ENCODE results near the gene STOX2. TPM values are rescaled to one million over a fixed set of nuclear protein-coding genes. Genes with fewer than 3 reads are reported as not detected.

STOX2 gene
- total and polyA plus RNA-seq, 2 of the 8 experiments (the other 6 are each of a cell fraction or from before 2014, with no cell fraction given), result 5.5 to 20.0 TPM

DNA sequence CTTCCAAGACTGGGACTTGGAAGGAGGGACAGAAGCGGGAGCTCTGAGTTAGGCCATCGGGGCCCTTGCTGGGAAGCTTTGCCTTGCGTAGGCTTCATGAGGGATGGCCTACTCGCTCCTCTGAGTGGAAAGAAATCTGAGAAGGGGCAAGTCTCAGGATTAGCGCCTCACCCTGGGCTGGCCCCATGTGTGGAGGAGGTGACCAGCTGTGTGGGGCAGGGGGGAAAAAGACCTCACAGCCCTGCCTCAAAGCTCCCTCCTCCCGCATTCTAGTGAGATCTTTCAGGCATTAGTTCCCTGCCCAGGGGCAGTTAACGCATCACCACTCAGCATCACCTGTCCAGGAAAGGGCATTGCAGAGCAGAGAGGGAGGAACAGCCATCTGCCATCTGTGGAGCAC lies 156.5 kb downstream of the STOX2 start:
- H2BK12ac ChIP-seq (ENCODE audit: low read depth, low read length), result no peak overlapping the region
- TF ChIP-seq, protein P1, sequence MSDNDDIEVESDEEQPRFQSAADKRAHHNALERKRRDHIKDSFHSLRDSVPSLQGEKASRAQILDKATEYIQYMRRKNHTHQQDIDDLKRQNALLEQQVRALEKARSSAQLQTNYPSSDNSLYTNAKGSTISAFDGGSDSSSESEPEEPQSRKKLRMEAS (IDR thresholded peaks at IDR 0.05), result no peak
- no peak for TF ChIP-seq USF2 (IDR thresholded peaks at IDR 0.05; ENCODE audit: low read length)
- TF ChIP-seq CTCF (IDR thresholded peaks at IDR 0.05; ENCODE audit: control extremely low read depth in 1 of 3, insufficient read depth in 1 of 3, low read depth in 1 of 3, low read length in 3 of 3), result peak in 1 of 3 experiments; percentile 0; a peak in 1 of 4 replicates
- no peak for TF ChIP-seq RFX5 (IDR thresholded peaks at IDR 0.05; ENCODE audit: borderline replicate concordance, low read depth, low read length)
- no peak for TF ChIP-seq ASH2L (IDR thresholded peaks at IDR 0.05; ENCODE audit: low read length)
- ChIA-PET CTCF (ENCODE audit: partially characterized antibody) (interaction anchor here (1.0 to 1.8 kb wide), 4 partner anchors 9 to 221 kb away, joined by 3 to 6 read pairs (median 4); no protein-coding TSS in a partner anchor), POLR2A (ENCODE audit: partially characterized antibody) (no interaction called here)
- H3K79me2 ChIP-seq (ENCODE audit: control insufficient read depth in 1 of 2, insufficient read depth in 2 of 2, low read length in 2 of 2), result no peaks in the 10 kb centered on the region
- H2BK120ac ChIP-seq (replicated peaks; ENCODE audit: low read depth, low read length), result no peak overlapping the region
- H2BK20ac ChIP-seq (ENCODE audit: low read length), result no peak overlapping the region
- no peak overlapping the region for H2AFZ ChIP-seq (ENCODE audit: low read length)
- no peak overlapping the region for H2AK5ac ChIP-seq (ENCODE audit: low read depth, low read length)
- no peak overlapping the region for H3K4me3 ChIP-seq (ENCODE audit: extremely low read depth in 1 of 4, insufficient read depth in 2 of 4, low read depth in 3 of 4, low read length in 4 of 4)
- DNase-seq (ENCODE audit: low read depth in 1 of 2, low spot score in 2 of 2) (no peak), FAIRE-seq (no peak)
- no peaks in the 10 kb centered on the region for H3K9me3 ChIP-seq (ENCODE audit: insufficient read depth in 2 of 2, low read depth in 1 of 2, low read length in 1 of 2)
- H3K27me3 ChIP-seq (replicated peaks in 1 of 4; ENCODE audit: control insufficient read depth in 3 of 4, extremely low read depth in 1 of 4, insufficient read depth in 3 of 4, low read length in 3 of 4), result peaks cover 0 to 1% (median 0%) of the 10 kb centered on the region in 4 experiments; a peak in 1 of 7 replicates
- peak overlapping the region; percentile 9; the same call in 1 of the 2 replicates for H3K18ac ChIP-seq (ENCODE audit: extremely low read depth, low read length)
- H3K23me2 ChIP-seq (ENCODE audit: low read depth, low read length), result no peaks in the 10 kb centered on the region
- peaks cover 0 to 5% (median 1%) of the 10 kb centered on the region in 4 experiments; a peak in 5 of 7 replicates for H3K4me1 ChIP-seq (replicated peaks in 1 of 4; ENCODE audit: control insufficient read depth in 3 of 4, insufficient read depth in 4 of 4, low read length in 3 of 4)
- WGBS, 2 experiments (ENCODE audit: extremely low coverage in 1 of 2, insufficient coverage in 1 of 2, insufficient read length in 1 of 2, insufficient replicate concordance in 2 of 2, low coverage in 1 of 2, low lambda C conversion rate in 2 of 2, missing lambda C conversion rate in 1 of 2), result 83% methylated on average over 7 of the region's 7 CpGs; no CpG with 5 or more reads in 1 of the 2 experiments
- no peak overlapping the region for H2BK5ac ChIP-seq (ENCODE audit: low read depth, low read length)
- H4K5ac ChIP-seq (ENCODE audit: insufficient read length, low read depth, low read length), result no peak overlapping the region
- H3K27ac ChIP-seq (ENCODE audit: low read depth, low read length), result no peak overlapping the region
- no peak overlapping the region for H3K4me2 ChIP-seq (ENCODE audit: insufficient read depth in 1 of 2, low read depth in 2 of 2, low read length in 2 of 2)
- H3K23ac ChIP-seq (ENCODE audit: insufficient read length), result no peak overlapping the region
- H4K20me1 ChIP-seq (replicated peaks in 1 of 2; ENCODE audit: control insufficient read depth in 1 of 2, insufficient read depth in 2 of 2, low read length in 2 of 2), result no peaks in the 10 kb centered on the region
- H3K4ac ChIP-seq (replicated peaks; ENCODE audit: insufficient read length, low read depth, low read length), result no peak overlapping the region
- H2BK15ac ChIP-seq (ENCODE audit: low read length), result no peak overlapping the region
- H3K14ac ChIP-seq (ENCODE audit: insufficient read length), result no peak overlapping the region
- H4K8ac ChIP-seq (ENCODE audit: extremely low read depth, insufficient read depth, low read length), result no peak overlapping the region
- no peaks in the 10 kb centered on the region for H3K36me3 ChIP-seq (ENCODE audit: control insufficient read depth in 2 of 4, insufficient read depth in 4 of 4, low read length in 3 of 4)
- no peaks in the 10 kb centered on the region for H3K79me1 ChIP-seq (ENCODE audit: low read depth, low read length)
- no peak overlapping the region for H3K56ac ChIP-seq (replicated peaks; ENCODE audit: insufficient read length, low read depth, low read length)
- no peak overlapping the region for H4K91ac ChIP-seq (replicated peaks; ENCODE audit: insufficient read length, low read length)
- no peak overlapping the region for H3K9ac ChIP-seq (replicated peaks in 1 of 4; ENCODE audit: extremely low read depth in 1 of 4, low read depth in 3 of 4, low read length in 3 of 4)
